Fibroblast of mammary gland (primary cell): Measurements from ENCODE around the gene CTH.

Experiments
- DNase-seq: peaks from one replicate; pipeline ENCODE4 v3.0.0-alpha.2; 2010; ENCODE audit warnings: low read depth
- H3K4me3 ChIP-seq: 2 replicates; pipeline ENCODE4 v1.5.1; 2011; ENCODE audit warnings: low read depth, mild to moderate bottlenecking, low read length, moderate library complexity; ENCODE audit not compliant: control insufficient read depth
- CTCF ChIP-seq: conservative IDR thresholded peaks from 2 replicates; pipeline ENCODE4 v1.5.1; 2011; ENCODE audit warnings: low read depth, low read length, inconsistent platforms; ENCODE audit not compliant: control insufficient read depth, insufficient read depth

Gene CTH

GRCh38 chr1:70487459-70487815 is 76.4 kb downstream of the CTH start:
- no peak for TF ChIP-seq CTCF
- no peak overlapping the region for H3K4me3 ChIP-seq
- DNase-seq = no peak

DNA sequence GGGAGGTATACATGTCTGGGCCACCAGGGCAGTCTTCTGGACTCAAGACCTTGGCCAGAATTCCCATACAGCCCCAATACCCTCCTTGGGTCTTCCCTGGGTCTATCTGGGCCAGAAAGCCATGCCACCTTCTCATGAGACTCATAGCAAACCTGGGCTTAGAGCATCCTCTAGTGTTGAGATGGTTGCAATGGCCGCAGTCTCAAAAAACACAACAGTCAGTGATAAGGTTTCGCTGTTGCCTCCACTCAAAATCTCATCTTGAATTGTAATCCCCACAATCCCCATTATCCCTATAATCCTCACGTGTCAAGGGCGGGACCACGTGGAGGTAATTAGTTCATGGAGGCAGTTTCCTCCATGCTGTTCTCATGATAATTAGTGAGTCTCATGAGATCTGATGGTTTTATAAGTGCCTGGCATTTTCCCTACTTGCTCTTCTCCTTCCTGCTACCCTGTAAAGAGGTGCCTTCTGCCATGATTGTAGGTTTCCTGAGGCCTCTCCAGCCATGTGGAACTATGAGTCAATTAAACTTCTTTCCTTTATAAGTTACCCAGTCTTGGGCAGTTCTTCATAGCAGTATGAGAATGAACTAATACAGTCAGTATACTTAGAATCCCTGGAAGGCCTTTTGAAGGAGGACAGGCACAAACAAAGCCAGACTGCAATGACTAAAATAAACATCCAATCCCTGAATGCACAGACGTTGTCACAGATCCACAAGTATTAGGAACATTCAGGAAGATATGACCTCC is 77.0 kb downstream of the CTH start:
- no peak overlapping the region for H3K4me3 ChIP-seq
- peak; percentile 74 for TF ChIP-seq CTCF
- peak; percentile 58 for DNase-seq
